ENCODE data around the gene MRPS9.

- TF ChIP-seq CTCF (conservative IDR thresholded peaks at IDR 0.05; ENCODE audit: low read depth in 2 of 2) (no peak), EZH2 (IDR thresholded peaks at IDR 0.05; ENCODE audit: low read depth, unreplicated experiment) (no peak), CREB1 (CRISPR knock-in tag; IDR thresholded peaks at IDR 0.05; ENCODE audit: low read depth) (no peak), REST (IDR thresholded peaks at IDR 0.05; ENCODE audit: unreplicated experiment) (no peak), POLR2AphosphoS5 (IDR thresholded peaks at IDR 0.05; ENCODE audit: low read depth) (no peak)
These were observed 103.3 kb downstream of the MRPS9 start for GRCh38 chr2:105141099-105141614.

Measured in GM23338 (cell line).